ENCODE results near the gene GGTA1.

DNA sequence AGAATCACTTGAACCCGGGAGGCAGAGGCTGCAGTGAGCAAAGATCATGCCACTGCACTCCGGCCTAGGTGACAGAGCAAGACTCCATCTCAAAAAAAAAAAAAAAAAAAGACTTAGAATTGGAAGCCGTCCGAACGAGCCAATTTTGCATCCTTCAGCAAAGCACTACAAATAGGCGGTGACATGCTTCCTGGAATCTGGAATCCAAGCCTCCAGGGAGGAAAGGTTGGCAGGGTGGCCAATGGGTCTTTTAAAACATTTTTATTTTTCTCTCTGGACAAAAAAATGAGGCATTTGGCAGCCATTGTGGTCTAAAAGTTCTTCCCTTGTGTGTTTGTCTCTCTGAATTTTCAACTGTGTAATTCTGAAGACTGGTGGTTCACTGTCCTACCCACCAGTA is 26.4 kb downstream of the GGTA1 start:
- TF ChIP-seq, protein P1, sequence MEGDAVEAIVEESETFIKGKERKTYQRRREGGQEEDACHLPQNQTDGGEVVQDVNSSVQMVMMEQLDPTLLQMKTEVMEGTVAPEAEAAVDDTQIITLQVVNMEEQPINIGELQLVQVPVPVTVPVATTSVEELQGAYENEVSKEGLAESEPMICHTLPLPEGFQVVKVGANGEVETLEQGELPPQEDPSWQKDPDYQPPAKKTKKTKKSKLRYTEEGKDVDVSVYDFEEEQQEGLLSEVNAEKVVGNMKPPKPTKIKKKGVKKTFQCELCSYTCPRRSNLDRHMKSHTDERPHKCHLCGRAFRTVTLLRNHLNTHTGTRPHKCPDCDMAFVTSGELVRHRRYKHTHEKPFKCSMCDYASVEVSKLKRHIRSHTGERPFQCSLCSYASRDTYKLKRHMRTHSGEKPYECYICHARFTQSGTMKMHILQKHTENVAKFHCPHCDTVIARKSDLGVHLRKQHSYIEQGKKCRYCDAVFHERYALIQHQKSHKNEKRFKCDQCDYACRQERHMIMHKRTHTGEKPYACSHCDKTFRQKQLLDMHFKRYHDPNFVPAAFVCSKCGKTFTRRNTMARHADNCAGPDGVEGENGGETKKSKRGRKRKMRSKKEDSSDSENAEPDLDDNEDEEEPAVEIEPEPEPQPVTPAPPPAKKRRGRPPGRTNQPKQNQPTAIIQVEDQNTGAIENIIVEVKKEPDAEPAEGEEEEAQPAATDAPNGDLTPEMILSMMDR (optimal IDR thresholded peaks at IDR 0.05 in 1 of 3, IDR thresholded peaks at IDR 0.05 in 1 of 3, conservative IDR thresholded peaks at IDR 0.05 in 1 of 3; ENCODE audit: extremely low read depth in 1 of 3, insufficient read depth in 2 of 3, low read length in 3 of 3) = no peak
- TF ChIP-seq EZH2 (IDR thresholded peaks at IDR 0.05; ENCODE audit: low read length) = peak; percentile 0
